GM10248 (cell line): ENCODE results near the gene SEMA3A.

Experiments used
- CTCF ChIA-PET: fragments of 300-600 bp; sonication (Branson Sonifier 250); formaldehyde crosslinking; extraction: SDS; loops from one replicate; lab custom pipeline; 2021; ENCODE audit warnings: antibody characterized with exemption; lab: Yijun Ruan, JAX
- POLR2A ChIA-PET: fragments of 350-650 bp; sonication (Branson Sonifier 250); formaldehyde crosslinking; extraction: SDS; loops from one replicate; lab custom pipeline; 2020; ENCODE audit warnings: antibody characterized with exemption; lab: Yijun Ruan, JAX
- DNase-seq: peaks from one replicate; pipeline ENCODE4 v3.0.0; 2012; ENCODE audit errors: extremely low spot score
- CTCF ChIP-seq: IDR thresholded peaks from 2 replicates; pipeline ENCODE4 v1.5.1; 2012; ENCODE audit warnings: mild to moderate bottlenecking, low read depth; ENCODE audit errors: extremely low read depth, missing control alignments, control extremely low read depth

SEMA3A gene

GRCh38 chr7:84022684-84023308 lies 171.8 kb downstream of the SEMA3A start:
- no peak for TF ChIP-seq CTCF
- POLR2A ChIA-PET, result no interaction called here
- no peak for DNase-seq
- CTCF ChIA-PET, result interaction anchor here (1.2 kb wide), 1 partner anchor 17 kb away, joined by 3 read pairs; no protein-coding TSS in a partner anchor

- no peak for DNase-seq
- no peak for TF ChIP-seq CTCF
- CTCF ChIA-PET, result interaction anchor here (1.2 kb wide), 1 partner anchor 18 kb away, joined by 3 read pairs; no protein-coding TSS in a partner anchor
- POLR2A ChIA-PET, result no interaction called here
These were observed 172.6 kb downstream of the SEMA3A start for GRCh38 chr7:84022009-84022408.

GRCh38 chr7:84021292-84021908 lies 173.2 kb downstream of the SEMA3A start:
- ChIA-PET CTCF (no interaction called here), POLR2A (no interaction called here)
- DNase-seq, result no peak
- TF ChIP-seq CTCF, result no peak

- TF ChIP-seq CTCF, result no peak
- ChIA-PET POLR2A (no interaction called here), CTCF (no interaction called here)
- DNase-seq, result no peak
These were observed 176.9 kb downstream of the SEMA3A start for GRCh38 chr7:84017651-84018050.

- DNase-seq, result no peak
- POLR2A ChIA-PET, result no interaction called here
- CTCF ChIA-PET, result interaction anchor here (0.9 kb wide), 1 partner anchor 10 kb away, joined by 3 read pairs; no protein-coding TSS in a partner anchor
- TF ChIP-seq CTCF, result no peak
These were observed 180.9 kb downstream of the SEMA3A start for GRCh38 chr7:84013616-84014240.

GRCh38 chr7:84009782-84010181 lies 184.8 kb downstream of the SEMA3A start:
- no peak for DNase-seq
- CTCF ChIA-PET, result no interaction called here
- POLR2A ChIA-PET, result no interaction called here
- no peak for TF ChIP-seq CTCF
